IPS-18c (cell line): ENCODE measurements around the gene PHRF1.

Source experiments
- H3K4me3 ChIP-seq: 2 replicates; pipeline ENCODE4 v1.7.0; 2013; ENCODE audit warnings: low read depth, mild to moderate bottlenecking, low read length, moderate library complexity; ENCODE audit not compliant: insufficient read depth
- H3K9me3 ChIP-seq: one replicate; pipeline ENCODE4 v1.6.1; 2013; ENCODE audit warnings: mild to moderate bottlenecking, low read length, moderate library complexity; ENCODE audit not compliant: control insufficient read depth, insufficient read depth

The PHRF1 gene

DNA sequence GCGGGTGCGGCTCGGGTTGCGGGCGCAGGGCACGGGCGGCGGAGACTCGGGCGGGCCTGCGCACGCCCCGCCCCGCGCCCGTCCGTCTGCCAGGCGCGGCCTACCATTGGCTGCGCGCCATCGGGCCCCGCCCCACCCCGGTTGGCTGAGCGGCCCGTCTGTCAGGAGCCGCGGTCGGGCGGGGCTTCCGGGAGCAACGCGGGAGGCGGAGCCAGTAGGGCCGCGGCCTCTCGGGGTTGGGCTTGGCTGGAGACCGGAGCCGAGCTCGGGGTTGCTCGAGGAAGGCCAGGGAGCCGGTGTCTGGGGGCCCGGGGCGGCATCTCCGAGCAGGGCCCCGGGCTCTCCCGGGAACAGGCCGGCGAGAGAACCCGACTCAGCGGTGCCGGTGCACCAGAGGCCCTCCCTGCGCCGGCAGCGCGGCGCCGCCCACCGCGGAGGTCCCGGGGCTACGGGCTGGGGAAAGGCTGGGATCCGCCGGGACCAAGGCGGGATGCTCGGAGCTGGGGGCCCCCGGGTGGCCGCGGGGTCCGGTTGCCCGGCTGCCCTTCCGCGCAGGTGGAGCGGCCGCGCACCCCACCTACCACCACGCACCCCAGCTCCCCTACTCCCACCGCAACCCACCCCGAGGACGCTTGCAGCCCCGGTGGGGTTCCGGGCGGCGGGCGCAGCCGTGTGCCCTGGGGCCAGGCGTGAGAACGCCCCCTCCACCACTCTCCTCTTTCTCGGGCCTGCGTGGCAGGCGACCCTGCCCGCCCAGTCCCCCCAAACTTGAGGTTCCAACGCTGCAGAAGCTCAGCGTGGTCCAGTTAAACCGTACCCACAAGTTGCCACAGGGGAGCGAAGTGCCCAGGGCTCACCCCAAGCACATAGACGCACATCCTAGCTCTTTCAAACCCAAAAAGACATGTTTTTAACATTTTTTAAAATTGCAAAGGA, 40.5 kb upstream of the PHRF1 start, which contains the start of gene HRAS:
TSS of gene HRAS (minus strand) at position 58 of the 936 bp plus-strand sequence.
- no peaks in the 10 kb centered on the region for H3K9me3 ChIP-seq
- peak within 1 kb of the TSS; percentile 87 for H3K4me3 ChIP-seq

- peak within 1 kb of the TSS; percentile 52 for H3K4me3 ChIP-seq
Measured at GRCh38 chr11:536841-537621, 39.2 kb upstream of the PHRF1 start, which contains the start of gene LRRC56. LRRC56 (plus strand) TSS chr11:537527; CDS start chr11:540685, 3,158 bp downstream.

GRCh38 chr11:537622-538430, 38.4 kb upstream of the PHRF1 start:
- H3K4me3 ChIP-seq: peak overlapping the region; percentile 52
- no peaks in the 10 kb centered on the region for H3K9me3 ChIP-seq

More at GRCh38 chr11:536841-537621, 39.2 kb upstream of the PHRF1 start, which contains the start of gene LRRC56:
- no peaks in the 10 kb centered on the region for H3K9me3 ChIP-seq

DNA sequence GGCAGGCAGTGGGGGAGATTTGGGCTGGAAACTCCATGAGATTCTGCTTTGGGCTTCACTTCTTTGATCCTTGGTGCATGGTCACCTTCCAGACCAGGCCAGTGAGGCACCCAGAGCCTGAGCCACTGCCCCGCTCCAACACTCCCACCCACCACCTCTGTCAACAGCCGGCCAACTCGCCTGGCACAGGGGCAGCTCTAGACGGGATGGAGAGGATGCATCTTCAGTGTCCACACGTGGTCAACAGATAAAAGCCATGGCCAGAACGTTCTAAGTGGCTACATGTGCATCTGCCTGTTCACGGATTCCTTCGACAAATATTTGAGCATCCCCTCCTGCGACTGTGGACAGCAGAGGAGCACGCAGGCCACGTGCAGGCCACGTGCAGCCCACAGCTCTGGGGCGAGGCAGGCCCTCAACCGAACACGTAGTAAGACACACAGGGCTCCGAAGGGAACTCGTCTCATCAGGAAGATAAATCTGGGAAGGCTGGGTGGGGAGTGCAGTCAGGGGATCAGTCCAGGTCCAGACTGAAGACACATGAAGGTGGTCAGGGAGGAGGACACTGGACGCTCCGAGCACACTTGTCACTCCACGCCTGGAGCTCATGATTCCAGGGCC, 37.7 kb upstream of the PHRF1 start:
- H3K9me3 ChIP-seq: no peaks in the 10 kb centered on the region
- 0 out of 2 replicates have a peak overlapping the region, but pooled peaks have one; percentile 15 for H3K4me3 ChIP-seq

DNA sequence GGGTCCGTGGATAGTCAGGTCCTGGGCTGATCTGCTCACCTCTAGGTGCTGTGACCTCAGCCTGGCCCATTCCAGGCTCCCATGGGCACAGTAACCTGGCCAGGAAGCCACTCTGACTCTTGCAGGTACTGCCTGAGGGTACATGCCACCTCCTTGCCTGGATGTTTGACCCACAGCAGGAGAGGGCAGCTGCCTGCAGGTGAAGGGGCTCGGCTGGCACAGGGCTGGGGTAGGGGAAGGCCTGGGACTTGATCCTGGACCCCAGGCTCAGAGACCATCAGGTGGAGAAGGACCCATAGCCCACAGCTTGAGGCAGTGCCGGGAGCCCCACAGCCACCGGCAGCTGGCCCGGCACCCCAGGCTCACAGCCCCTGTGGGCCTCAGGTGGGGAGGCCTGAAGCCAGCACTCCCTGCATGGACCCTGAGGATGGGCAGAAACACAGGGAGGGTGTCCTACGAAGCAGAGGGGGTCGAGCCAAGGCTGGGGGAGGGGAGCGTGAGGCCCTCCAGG, 36.2 kb upstream of the PHRF1 start:
- H3K4me3 ChIP-seq: no peak overlapping the region
- no peaks in the 10 kb centered on the region for H3K9me3 ChIP-seq

DNA sequence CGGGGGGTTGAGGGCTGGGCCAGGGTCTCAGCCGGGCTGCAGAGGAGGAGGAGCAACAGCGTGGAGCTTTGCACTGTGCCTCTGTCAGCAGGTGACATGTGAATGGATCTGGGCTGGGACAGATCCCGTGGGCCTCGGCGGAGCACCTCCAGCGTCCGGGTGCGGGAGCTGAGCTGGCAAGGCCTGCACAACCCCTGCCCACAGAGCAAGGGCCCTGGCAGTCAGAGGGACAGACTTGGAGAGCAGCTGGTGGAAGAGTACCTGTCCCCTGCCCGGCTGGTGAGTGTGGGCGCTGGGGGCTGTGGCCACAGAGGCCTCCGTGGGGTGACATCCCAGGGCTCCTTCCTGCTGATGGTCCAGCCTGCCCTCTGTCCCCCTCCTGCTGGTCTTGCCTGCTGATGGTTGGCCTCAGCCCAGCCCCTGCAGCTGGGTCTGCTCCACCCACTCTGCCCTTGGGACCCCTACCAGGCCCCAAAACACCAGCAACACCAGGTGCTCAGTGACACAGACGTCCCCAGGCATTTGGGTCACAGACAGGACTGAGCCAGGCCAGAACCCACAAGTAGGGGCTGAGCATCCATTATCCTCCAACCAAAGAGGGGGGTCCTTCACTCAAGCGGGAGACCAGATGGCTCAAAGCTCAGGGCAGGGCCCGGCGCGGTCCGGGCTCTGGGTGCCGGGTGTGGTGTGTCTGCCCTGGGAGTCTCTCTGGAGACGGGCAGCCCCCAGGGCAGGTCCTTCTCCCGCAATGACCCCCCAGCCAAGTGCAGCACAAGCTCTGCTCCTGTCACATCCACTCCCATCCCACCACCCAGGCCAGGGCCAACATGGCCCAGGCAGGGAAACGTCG, 35.5 kb upstream of the PHRF1 start:
- Histone ChIP-seq H3K4me3 (no peak overlapping the region), H3K9me3 (no peaks in the 10 kb centered on the region)

- Histone ChIP-seq H3K4me3 (no peak overlapping the region), H3K9me3 (no peaks in the 10 kb centered on the region)
Measured at GRCh38 chr11:541433-541885, 34.8 kb upstream of the PHRF1 start.

- no peak overlapping the region for H3K4me3 ChIP-seq
- peaks cover 2% of the 10 kb centered on the region for H3K9me3 ChIP-seq
Measured at GRCh38 chr11:544817-545166, 31.5 kb upstream of the PHRF1 start.

DNA sequence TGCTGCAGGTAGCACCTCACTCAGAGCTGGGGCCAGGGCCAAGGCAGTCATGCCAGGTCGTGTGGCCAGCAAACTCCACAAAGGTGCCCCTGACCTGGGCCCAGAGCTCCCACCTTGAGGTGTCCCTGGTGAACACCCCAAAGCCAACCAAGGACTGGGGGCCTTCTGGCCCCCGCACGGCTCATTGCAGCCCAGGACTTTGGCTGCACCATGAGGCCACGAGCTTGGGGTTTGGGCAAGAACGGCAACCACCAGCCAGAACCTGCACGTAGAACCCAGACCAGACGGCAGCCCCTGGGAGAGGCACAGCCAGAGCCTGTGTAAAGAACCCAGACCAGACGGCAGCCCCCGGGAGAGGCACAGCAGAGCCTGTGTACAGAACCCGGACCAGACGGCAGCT, 31.1 kb upstream of the PHRF1 start:
- Histone ChIP-seq H3K4me3 (no peak overlapping the region), H3K9me3 (peaks cover 2% of the 10 kb centered on the region)

DNA sequence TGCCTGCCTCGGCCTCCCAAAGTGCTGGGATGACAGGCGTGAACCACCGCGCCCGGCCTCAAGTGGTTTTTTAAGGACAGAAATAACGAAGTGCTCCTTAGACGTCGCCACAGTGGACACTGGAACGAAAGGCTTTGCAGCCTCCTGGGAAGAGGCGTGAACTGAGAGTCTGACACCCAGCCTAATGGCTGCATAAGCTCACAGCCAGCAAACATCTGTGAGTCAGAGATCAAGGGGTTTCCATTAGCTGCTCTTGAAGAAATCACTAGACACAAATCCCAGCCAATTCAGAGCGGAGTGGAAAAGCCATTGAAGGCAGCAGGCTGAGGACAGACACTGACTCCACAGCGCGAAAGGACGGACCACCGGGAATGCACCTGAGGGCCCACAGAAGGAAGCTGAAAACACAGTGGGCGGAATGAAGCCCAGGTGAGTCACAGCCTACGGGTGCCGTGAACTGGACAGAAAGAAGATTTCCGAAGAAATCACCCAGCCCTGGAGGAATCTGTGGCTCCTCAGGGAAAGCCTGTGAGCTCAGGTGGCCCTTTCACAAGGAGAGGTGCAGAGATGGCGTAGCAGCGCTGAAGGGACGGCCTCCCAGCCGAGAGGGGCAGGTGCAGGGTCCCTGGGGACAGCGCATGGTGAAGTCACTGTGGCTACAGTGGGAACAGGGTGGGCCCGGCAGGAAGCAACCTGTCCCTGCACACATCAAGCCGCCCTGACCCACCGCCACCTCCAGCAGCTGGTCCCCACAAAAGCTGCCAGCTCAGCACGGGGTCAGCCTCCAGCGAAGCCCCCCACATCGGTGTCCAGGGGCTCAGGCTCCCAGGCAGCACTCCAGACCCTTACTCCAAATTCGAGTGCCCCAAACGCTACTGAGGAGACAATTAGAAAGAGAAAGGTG, 27.3 kb upstream of the PHRF1 start:
- Histone ChIP-seq H3K4me3 (no peak overlapping the region), H3K9me3 (peaks cover 2% of the 10 kb centered on the region)

DNA sequence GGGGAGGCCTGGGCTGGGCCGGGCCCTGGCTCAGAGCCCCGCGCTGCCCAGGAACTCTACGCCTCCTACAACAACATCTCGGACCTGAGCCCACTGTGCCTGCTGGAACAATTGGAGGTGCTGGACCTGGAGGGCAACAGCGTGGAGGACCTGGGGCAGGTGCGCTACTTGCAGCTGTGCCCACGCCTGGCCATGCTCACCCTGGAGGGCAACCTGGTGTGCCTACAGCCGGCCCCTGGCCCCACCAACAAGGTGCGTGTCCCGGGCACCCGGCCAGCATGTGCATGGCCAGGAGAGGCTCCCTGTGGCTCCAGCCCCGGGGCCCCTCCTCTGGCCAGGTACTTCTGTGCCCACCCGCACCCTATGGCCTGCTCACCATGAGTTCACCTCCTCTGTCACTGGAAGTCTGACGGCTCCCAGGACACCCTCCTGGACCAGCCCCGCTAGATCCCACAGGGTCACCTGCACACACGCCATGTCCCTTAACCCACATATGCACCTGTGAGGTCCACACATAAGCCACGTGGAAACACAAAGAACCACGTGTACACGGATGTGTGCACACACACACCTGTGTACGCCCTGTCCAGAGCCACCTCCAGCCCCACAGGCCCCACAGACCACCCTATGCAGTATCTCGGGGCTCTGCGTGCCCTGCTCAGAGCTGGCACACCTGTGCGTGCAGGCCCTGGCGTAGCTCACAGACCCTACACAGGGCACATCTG, 26.1 kb upstream of the PHRF1 start:
- no peak overlapping the region for H3K4me3 ChIP-seq
- H3K9me3 ChIP-seq: peaks cover 2% of the 10 kb centered on the region

DNA sequence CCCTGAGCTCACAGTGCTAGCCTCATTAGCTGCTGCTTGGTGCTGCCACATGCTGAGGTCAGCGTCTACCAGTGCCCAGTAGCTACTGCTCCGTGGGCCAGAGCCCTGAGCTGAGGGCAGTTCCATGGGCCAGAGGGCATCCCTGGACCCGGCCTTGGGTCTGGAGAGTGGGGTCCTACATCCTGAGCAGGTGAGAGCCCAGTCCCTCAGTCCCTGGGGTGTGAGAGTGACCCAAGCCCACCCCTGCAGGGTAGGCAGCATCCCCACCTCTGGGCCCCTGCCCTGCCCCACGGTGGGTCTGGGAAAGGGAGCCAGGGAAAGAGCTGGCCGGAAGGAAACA, 25.6 kb upstream of the PHRF1 start:
- no peak overlapping the region for H3K4me3 ChIP-seq
- peaks cover 2% of the 10 kb centered on the region for H3K9me3 ChIP-seq

GRCh38 chr11:551131-551530, 25.1 kb upstream of the PHRF1 start:
- peaks cover 2% of the 10 kb centered on the region for H3K9me3 ChIP-seq
- no peak overlapping the region for H3K4me3 ChIP-seq

DNA sequence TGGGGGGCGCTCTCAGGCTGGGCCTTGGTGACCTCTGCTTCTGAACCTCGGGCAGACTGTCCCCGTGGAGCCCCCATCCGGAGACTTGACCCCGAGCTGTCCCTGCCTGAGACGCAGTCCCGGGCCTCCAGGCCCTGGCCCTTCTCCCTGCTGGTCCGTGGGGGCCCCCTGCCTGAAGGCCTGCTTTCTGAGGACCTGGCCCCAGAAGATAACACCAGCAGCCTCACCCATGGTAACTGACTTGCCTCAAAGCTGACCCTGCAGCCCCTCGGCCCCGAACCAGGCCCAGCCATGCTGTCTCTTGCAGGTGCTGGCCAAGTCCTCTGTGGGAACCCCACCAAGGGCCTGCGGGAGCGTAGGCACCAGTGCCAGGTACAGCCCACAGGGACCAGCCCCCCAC, 24.7 kb upstream of the PHRF1 start:
- Histone ChIP-seq H3K9me3 (peaks cover 2% of the 10 kb centered on the region), H3K4me3 (no peak overlapping the region)
